ENCODE results near the gene FAT2. TPM values are rescaled to one million over a fixed set of nuclear protein-coding genes. Genes with fewer than 3 reads are reported as not detected.
"Not testable (repeated sequence)": the region's sequence is repeated elsewhere in the genome, so short reads cannot be mapped to it uniquely, and the experiment has no call there.

The FAT2 gene
- total RNA-seq, 4 donors from 2014 or later = 0.13 to 5.6 (median 0.62) TPM; not detected in 1

- 74 to 81% methylated on average over 5 of the region's 5 CpGs for WGBS, 2 donors (ENCODE audit: low coverage in 1 of 2)
- H3K4me3 ChIP-seq = no peak overlapping the region
- TF ChIP-seq POLR2A (IDR thresholded peaks at IDR 0.05) (no peak), EP300 (IDR thresholded peaks at IDR 0.05) (no peak)
Measured at GRCh38 chr5:151587796-151588555, 3.2 kb downstream of the FAT2 start.

DNA sequence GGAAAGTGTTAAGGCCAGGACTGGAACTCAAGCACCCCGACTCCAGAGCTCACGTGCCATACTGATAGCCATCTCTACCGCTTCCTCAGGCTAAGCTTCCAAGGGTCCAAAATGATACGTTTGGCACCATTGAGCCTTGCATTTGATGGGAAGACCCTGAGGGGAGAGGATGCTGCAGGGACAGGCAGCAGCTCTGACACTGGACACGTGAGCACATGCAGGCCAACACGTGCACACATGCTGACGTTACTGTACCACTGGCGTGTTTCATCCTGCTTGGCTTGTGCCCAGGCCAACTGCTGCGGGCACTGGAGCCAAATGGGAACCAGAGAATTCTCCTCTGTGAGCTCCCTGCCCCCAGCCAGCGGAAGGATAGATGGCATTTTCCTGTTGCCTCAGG is 5.2 kb downstream of the FAT2 start:
- H3K27ac ChIP-seq = no peak overlapping the region
- H3K27me3 ChIP-seq = no peaks in the 10 kb centered on the region
- WGBS, 2 donors (ENCODE audit: low coverage in 1 of 2) = 62 to 100% methylated on average over 2 to 6 of the region's 10 CpGs
- H3K9me3 ChIP-seq = no peaks in the 10 kb centered on the region
- ATAC-seq = no peak
- no peaks in the 10 kb centered on the region for H3K4me1 ChIP-seq
- no peak overlapping the region for H3K4me3 ChIP-seq
- TF ChIP-seq POLR2AphosphoS5 (IDR thresholded peaks at IDR 0.05) = no peak
- TF ChIP-seq EP300 (IDR thresholded peaks at IDR 0.05) = no peak
- no peak for TF ChIP-seq CTCF (IDR thresholded peaks at IDR 0.05)
- no peak for TF ChIP-seq POLR2A (IDR thresholded peaks at IDR 0.05)
- H3K36me3 ChIP-seq = no peaks in the 10 kb centered on the region

More at GRCh38 chr5:151587796-151588555, 3.2 kb downstream of the FAT2 start:
- ATAC-seq = no peak
- H3K27me3 ChIP-seq = no peaks in the 10 kb centered on the region
- H3K9me3 ChIP-seq = no peaks in the 10 kb centered on the region
- H3K36me3 ChIP-seq = no peaks in the 10 kb centered on the region
- H3K27ac ChIP-seq = no peak overlapping the region
- H3K4me1 ChIP-seq = no peaks in the 10 kb centered on the region

- not testable (repeated sequence) for H3K27ac ChIP-seq, H3K9me3 ChIP-seq, H3K4me3 ChIP-seq, H3K4me1 ChIP-seq, ATAC-seq, H3K27me3 ChIP-seq, H3K36me3 ChIP-seq
- 43% methylated on average over 4 of the region's 4 CpGs; no CpG with 5 or more reads in 1 of the 2 donors for WGBS, 2 donors (ENCODE audit: low coverage in 1 of 2)
Measured at GRCh38 chr5:151585344-151585743, 5.8 kb downstream of the FAT2 start.

DNA sequence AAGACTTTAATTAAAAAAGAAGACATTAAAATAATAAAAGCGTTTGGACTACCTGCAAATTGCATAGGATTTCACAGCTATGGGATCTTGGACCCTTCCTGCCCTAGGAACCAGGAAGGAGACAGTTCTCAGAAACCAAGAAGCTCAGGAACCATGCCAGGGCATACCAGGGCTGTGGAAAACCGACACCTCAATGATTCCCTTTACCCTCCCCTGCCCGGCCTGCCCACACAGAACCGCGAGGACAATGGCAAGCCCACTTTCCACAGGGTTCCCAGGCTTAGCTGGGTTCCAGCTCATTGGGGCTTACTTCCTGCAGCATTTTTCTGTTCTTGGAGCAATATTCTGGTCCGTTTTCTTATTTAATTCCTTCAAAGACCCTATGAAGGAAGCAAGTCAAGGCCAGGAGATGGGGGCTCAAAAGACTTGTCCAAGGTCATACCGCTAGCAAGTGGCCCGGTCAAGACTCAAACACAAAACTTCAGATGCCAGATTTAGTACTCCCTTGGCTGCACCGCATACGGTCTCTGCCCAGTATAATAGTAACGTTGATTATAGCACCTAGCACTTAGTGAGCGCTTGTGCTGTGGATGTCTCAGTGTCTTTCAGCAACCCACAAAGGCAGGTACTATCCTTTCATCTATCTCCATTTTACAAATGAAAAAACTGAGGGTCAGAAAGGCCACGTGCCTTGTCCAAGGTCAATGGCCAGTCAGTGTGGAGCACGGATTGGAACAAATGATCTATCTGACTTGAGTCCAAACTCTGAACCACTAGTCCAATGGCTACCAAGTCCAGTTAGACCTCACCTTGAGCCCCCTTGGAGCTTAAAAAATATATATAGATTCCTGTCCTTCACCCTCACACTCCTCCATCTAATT is 6.8 kb downstream of the FAT2 start:
- H3K4me1 ChIP-seq = no peaks in the 10 kb centered on the region
- TF ChIP-seq EP300 (IDR thresholded peaks at IDR 0.05) (no peak), CTCF (IDR thresholded peaks at IDR 0.05) (no peak), POLR2AphosphoS5 (IDR thresholded peaks at IDR 0.05) (no peak), POLR2A (IDR thresholded peaks at IDR 0.05) (no peak)
- no peaks in the 10 kb centered on the region for H3K9me3 ChIP-seq
- no peak overlapping the region for H3K27ac ChIP-seq
- 78 to 81% methylated on average over 12 to 14 of the region's 14 CpGs for WGBS, 2 donors (ENCODE audit: low coverage in 1 of 2)
- no peak overlapping the region for H3K4me3 ChIP-seq
- ATAC-seq = no peak
- H3K36me3 ChIP-seq = no peaks in the 10 kb centered on the region
- H3K27me3 ChIP-seq = no peaks in the 10 kb centered on the region

- H3K27ac ChIP-seq = no peak overlapping the region
Measured at GRCh38 chr5:151581812-151582583, 9.1 kb downstream of the FAT2 start.

More at GRCh38 chr5:151581812-151582583, 9.1 kb downstream of the FAT2 start:
- ATAC-seq = no peak
- no peaks in the 10 kb centered on the region for H3K36me3 ChIP-seq
- no peaks in the 10 kb centered on the region for H3K27me3 ChIP-seq
- H3K9me3 ChIP-seq = no peaks in the 10 kb centered on the region
- H3K4me3 ChIP-seq = no peak overlapping the region
- H3K4me1 ChIP-seq = no peaks in the 10 kb centered on the region
- WGBS, 2 donors (ENCODE audit: low coverage in 1 of 2) = 83% methylated on average over 1 of the region's 6 CpGs; no CpG with 5 or more reads in 1 of the 2 donors
- TF ChIP-seq EP300 (IDR thresholded peaks at IDR 0.05) = no peak
- no peak for TF ChIP-seq CTCF (IDR thresholded peaks at IDR 0.05)
- TF ChIP-seq POLR2A (IDR thresholded peaks at IDR 0.05) = no peak
- TF ChIP-seq POLR2AphosphoS5 (IDR thresholded peaks at IDR 0.05) = no peak

Data from gastroesophageal sphincter (tissue), 4 donors.